SU-DHL-6 (cell line): ENCODE results near the gene CPLX3.

Experiments
- CTCF ChIP-seq: fragments of 200-600 bp; sonication (generic); IDR thresholded peaks from one replicate; pipeline ENCODE4 v1.5.1; 2017; ENCODE audit warnings: antibody characterized with exemption, mild to moderate bottlenecking, low read length, moderate library complexity; ENCODE audit not compliant: insufficient read depth, poor library complexity, severe bottlenecking
- EZH2phosphoT487 ChIP-seq: fragments of 200-600 bp; sonication (generic), shearing (Covaris generic); conservative IDR thresholded peaks from 2 replicates; pipeline ENCODE4 v1.6.1; 2018; ENCODE audit warnings: mild to moderate bottlenecking, antibody characterized with exemption, low read length, moderate library complexity, mixed read lengths

- no peak for TF ChIP-seq CTCF
- no peak for TF ChIP-seq EZH2phosphoT487
Measured at GRCh38 chr15:74792227-74793016, 34.0 kb upstream of the CPLX3 start.
